ENCODE results near the gene RRP36.

Gene RRP36

GRCh38 chr6:43074847-43075669 is 53.6 kb downstream of the RRP36 start:
- no peak for DNase-seq

- no peak for DNase-seq
These were observed 54.4 kb downstream of the RRP36 start, which contains the start of gene PTK7 for GRCh38 chr6:43075670-43076463. TSS of gene PTK7 (plus strand) at chr6:43076314. CDS start at chr6:43076489, 175 bp downstream.

- no peak for DNase-seq
These were observed 55.3 kb downstream of the RRP36 start for GRCh38 chr6:43076464-43077332.

DNA sequence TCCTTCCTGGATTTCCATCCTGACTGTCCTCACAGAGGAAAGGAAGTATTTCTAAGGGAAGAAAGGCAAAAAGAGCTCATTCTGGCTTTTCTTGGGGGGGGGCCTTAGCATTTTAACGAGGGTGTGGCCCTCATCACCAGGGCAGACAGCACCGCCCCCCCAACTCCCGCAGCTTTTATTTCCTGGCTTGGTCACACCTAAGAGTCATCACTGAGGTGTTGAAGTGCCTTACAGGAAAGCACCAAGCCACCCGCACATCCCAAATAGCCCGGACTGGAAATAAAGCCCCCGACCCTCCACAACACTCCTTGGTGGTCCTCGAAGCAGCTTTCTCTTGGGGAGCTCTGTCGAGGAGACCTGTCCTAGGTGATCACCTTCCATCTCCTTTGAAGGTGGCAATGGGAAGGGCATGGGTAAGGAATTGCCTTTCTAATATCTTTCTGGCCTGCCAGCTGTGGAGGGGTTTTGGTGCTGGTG is 55.9 kb downstream of the RRP36 start:
- DNase-seq = no peak

- no peak for DNase-seq
These were observed 56.6 kb downstream of the RRP36 start for GRCh38 chr6:43077981-43078511.

DNA sequence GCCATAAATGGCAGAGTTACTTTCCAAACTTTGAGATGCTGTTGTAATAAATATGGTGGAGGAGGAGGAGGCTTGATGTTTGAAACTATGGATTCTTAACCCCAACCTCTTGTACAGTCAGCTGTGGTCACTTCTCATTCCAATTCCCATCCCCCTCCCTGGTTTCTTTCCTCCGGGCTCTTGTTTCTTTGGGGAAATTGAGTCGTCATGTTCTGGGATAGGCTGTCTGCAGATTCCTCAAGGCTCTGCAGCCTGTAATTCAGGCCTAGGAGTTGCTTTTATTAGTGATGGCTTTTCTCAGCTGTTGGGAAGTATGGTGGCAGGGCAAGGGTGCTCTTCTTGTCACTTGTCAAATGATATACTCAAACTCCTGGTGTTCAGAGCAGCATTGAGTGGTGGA is 57.3 kb downstream of the RRP36 start:
- DNase-seq = no peak
